Mesenchymal stem cell (in vitro differentiated cells and primary cell): ENCODE data around the gene ERC2.

Source experiments
- DNase-seq: peaks from one replicate; pipeline ENCODE4 v3.0.0-alpha.2; 2013
- H2AFZ ChIP-seq: one replicate; pipeline ENCODE4 v1.6.1; 2013; ENCODE audit warnings: low read depth, mild to moderate bottlenecking, control low read depth, inconsistent platforms, low read length, moderate library complexity
- H2AK5ac ChIP-seq: 2 replicates; pipeline ENCODE4 v1.6.1; 2013; ENCODE audit warnings: low read length, moderate library complexity, mild to moderate bottlenecking, inconsistent platforms; ENCODE audit not compliant: severe bottlenecking
- H2BK120ac ChIP-seq: one replicate; pipeline ENCODE4 v1.6.1; 2013; ENCODE audit warnings: low read depth, mild to moderate bottlenecking, inconsistent platforms, low read length, moderate library complexity
- H2BK12ac ChIP-seq, 2 experiments: one replicate each; pipeline ENCODE4 v1.6.1; 2013; ENCODE audit warnings: inconsistent platforms in 2 of 2, low read length in 2 of 2, mild to moderate bottlenecking in 2 of 2, moderate library complexity in 2 of 2, control low read depth in 1 of 2
- H2BK15ac ChIP-seq: one replicate; pipeline ENCODE4 v1.6.1; 2013; ENCODE audit warnings: mild to moderate bottlenecking, low read depth, inconsistent platforms; ENCODE audit not compliant: poor library complexity, severe bottlenecking
- H2BK5ac ChIP-seq: 2 replicates; pipeline ENCODE4 v1.6.1; 2013; ENCODE audit warnings: low read depth, mild to moderate bottlenecking, low read length, control low read depth, inconsistent platforms; ENCODE audit not compliant: poor library complexity, severe bottlenecking
- H3K14ac ChIP-seq, 2 experiments: one replicate each; pipeline ENCODE4 v1.6.1; 2013; ENCODE audit warnings: inconsistent platforms in 2 of 2, low read length in 2 of 2, control low read depth in 1 of 2, mild to moderate bottlenecking in 1 of 2, moderate library complexity in 1 of 2
- H3K18ac ChIP-seq, 2 experiments: one replicate each; pipeline ENCODE4 v1.6.1; 2013; ENCODE audit warnings: inconsistent platforms in 2 of 2, low read length in 2 of 2, control low read depth in 1 of 2, low read depth in 1 of 2, mild to moderate bottlenecking in 1 of 2
- H3K23ac ChIP-seq, 2 experiments: one replicate each; pipeline ENCODE4 v1.6.1; 2013; ENCODE audit warnings: inconsistent platforms in 2 of 2, low read length in 2 of 2, mild to moderate bottlenecking in 2 of 2, moderate library complexity in 2 of 2, control low read depth in 1 of 2
- H3K27ac ChIP-seq: 2 replicates; pipeline ENCODE4 v1.5.1; 2013; ENCODE audit warnings: mild to moderate bottlenecking, moderate library complexity, low read length, control low read depth, inconsistent platforms; ENCODE audit not compliant: poor library complexity, severe bottlenecking
- H3K27me3 ChIP-seq, 2 experiments: 2 replicates each; pipeline versions ENCODE4 v1.6.1 to v1.7.0; 2013; ENCODE audit warnings: low read length in 2 of 2, mild to moderate bottlenecking in 2 of 2, moderate library complexity in 2 of 2, control low read depth in 1 of 2, inconsistent platforms in 1 of 2; ENCODE audit not compliant: control insufficient read depth in 1 of 2, insufficient read depth in 1 of 2
- H3K36me3 ChIP-seq, 2 experiments: 2 replicates each; pipeline versions ENCODE4 v1.6.1 to v1.7.0; 2013; ENCODE audit warnings: low read length in 2 of 2, control low read depth in 1 of 2, inconsistent platforms in 1 of 2, low read depth in 1 of 2, mild to moderate bottlenecking in 1 of 2; ENCODE audit not compliant: insufficient read depth in 2 of 2, control insufficient read depth in 1 of 2
- H3K4ac ChIP-seq, 2 experiments: one replicate each; pipeline ENCODE4 v1.6.1; 2013; ENCODE audit warnings: inconsistent platforms in 2 of 2, low read length in 2 of 2, mild to moderate bottlenecking in 2 of 2, moderate library complexity in 2 of 2, control low read depth in 1 of 2, low read depth in 1 of 2
- H3K4me1 ChIP-seq: 2 replicates; pipeline ENCODE4 v1.6.1; 2013; ENCODE audit warnings: low read depth, low read length, control low read depth; ENCODE audit not compliant: control insufficient read depth, insufficient read depth
- H3K4me2 ChIP-seq: 2 replicates; pipeline ENCODE4 v1.6.1; 2013; ENCODE audit warnings: low read length, mild to moderate bottlenecking, inconsistent platforms; ENCODE audit not compliant: poor library complexity, severe bottlenecking
- H3K4me3 ChIP-seq, 2 experiments: 2 replicates each; pipeline versions ENCODE4 v1.5.1 to v1.7.0; 2013; ENCODE audit warnings: low read length in 2 of 2, mild to moderate bottlenecking in 2 of 2, control low read depth in 1 of 2, low read depth in 1 of 2; ENCODE audit not compliant: insufficient read depth in 1 of 2
- H3K79me1 ChIP-seq: replicated peaks from 2 replicates; pipeline ENCODE4 v1.6.1; 2013; ENCODE audit warnings: mild to moderate bottlenecking, control low read depth, low read length, inconsistent platforms; ENCODE audit not compliant: poor library complexity, severe bottlenecking
- H3K9ac ChIP-seq: 2 replicates; pipeline ENCODE4 v1.7.0; 2013; ENCODE audit warnings: mild to moderate bottlenecking, low read length, moderate library complexity
- H3K9me3 ChIP-seq: 2 replicates; pipeline ENCODE4 v1.7.0; 2013; ENCODE audit warnings: mild to moderate bottlenecking, low read length; ENCODE audit not compliant: control insufficient read depth
- H4K8ac ChIP-seq: one replicate; pipeline ENCODE4 v1.6.1; 2013; ENCODE audit warnings: inconsistent platforms, mild to moderate bottlenecking, low read length, moderate library complexity
- H4K91ac ChIP-seq: one replicate; pipeline ENCODE4 v1.6.1; 2013; ENCODE audit warnings: mild to moderate bottlenecking, low read length, inconsistent platforms
- WGBS: methylation state at CpG from one replicate; pipeline ENCODE4 v1.1.7; 2013; ENCODE audit warnings: mixed read lengths; 5-methylcytosine and 5-hydroxymethylcytosine counted together

Gene ERC2

DNA sequence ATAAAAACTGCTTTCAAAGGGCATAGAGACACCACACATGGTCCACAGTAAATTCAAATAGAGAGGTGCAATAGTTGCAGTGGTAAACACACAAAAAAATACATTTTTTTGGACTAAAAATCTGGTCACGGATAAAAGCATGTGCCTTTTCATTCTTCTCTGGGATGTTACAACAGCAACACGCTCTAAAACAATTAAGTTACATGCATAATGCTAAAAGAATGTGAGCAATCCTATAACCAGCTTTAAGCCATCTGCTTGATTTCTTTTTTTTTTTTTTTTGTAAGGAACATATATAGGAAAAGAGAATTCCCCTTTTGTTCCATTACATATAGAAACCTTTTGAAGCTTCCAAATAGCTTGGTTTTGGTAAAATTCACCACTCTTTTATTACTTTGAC is 1001.2 kb downstream of the ERC2 start:
- Histone ChIP-seq H2AFZ (no peak overlapping the region), H3K79me1 (peaks cover 14% of the 10 kb centered on the region), H3K9ac (no peak overlapping the region), H2BK5ac (no peak overlapping the region), H3K18ac (no peak overlapping the region), H3K14ac (no peak overlapping the region), H3K4me2 (no peak overlapping the region), H3K4me1 (peaks cover 10% of the 10 kb centered on the region), H3K23ac (no peak overlapping the region), H4K8ac (no peak overlapping the region), H2BK15ac (no peak overlapping the region), H2AK5ac (no peak overlapping the region), H3K27me3 (no peaks in the 10 kb centered on the region), H4K91ac (no peak overlapping the region), H3K36me3 (peaks cover 21 to 22% of the 10 kb centered on the region in 2 experiments), H2BK12ac (no peak overlapping the region), H3K4ac (no peak overlapping the region), H3K27ac (no peak overlapping the region), H3K4me3 (no peak overlapping the region), H2BK120ac (no peak overlapping the region), H3K9me3 (no peaks in the 10 kb centered on the region)
- WGBS: no CpG with 5 or more reads among the region's 2 CpGs
- DNase-seq: peak; percentile 67

DNA sequence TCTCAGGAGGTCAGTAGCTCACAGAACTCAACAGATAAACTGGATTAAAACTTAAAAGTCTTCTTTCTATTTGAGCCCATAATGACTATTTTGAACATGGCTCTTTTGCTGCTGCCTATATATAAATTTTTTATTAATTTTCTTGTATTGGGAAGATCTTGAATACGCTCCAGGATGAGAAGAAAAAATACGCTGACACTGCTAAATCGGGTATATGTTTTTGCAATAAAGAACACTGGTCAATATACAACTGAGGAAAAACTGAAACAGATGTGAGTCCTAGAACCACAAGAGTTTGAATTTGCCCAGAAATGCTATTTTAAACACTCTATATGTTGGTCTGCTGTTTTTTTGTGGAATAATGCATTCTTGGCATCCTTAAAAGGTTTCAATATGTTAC is 1001.7 kb downstream of the ERC2 start:
- H3K23ac ChIP-seq: no peak overlapping the region
- no peak for DNase-seq
- WGBS: 93% methylated on average over 3 of the region's 3 CpGs
- H2BK120ac ChIP-seq: no peak overlapping the region
- H3K4me3 ChIP-seq: no peak overlapping the region
- no peak overlapping the region for H4K8ac ChIP-seq
- peaks cover 18 to 19% of the 10 kb centered on the region in 2 experiments for H3K36me3 ChIP-seq
- H2BK5ac ChIP-seq: no peak overlapping the region
- H2AK5ac ChIP-seq: no peak overlapping the region
- H3K4me2 ChIP-seq: no peak overlapping the region
- no peak overlapping the region for H3K27ac ChIP-seq
- no peak overlapping the region for H3K14ac ChIP-seq
- no peaks in the 10 kb centered on the region for H3K9me3 ChIP-seq
- no peak overlapping the region for H3K4ac ChIP-seq
- H3K18ac ChIP-seq: no peak overlapping the region
- no peak overlapping the region for H2BK15ac ChIP-seq
- H3K9ac ChIP-seq: no peak overlapping the region
- H2BK12ac ChIP-seq: no peak overlapping the region
- peaks cover 9% of the 10 kb centered on the region for H3K79me1 ChIP-seq
- H2AFZ ChIP-seq: no peak overlapping the region
- H4K91ac ChIP-seq: no peak overlapping the region
- no peaks in the 10 kb centered on the region for H3K27me3 ChIP-seq
- peaks cover 10% of the 10 kb centered on the region for H3K4me1 ChIP-seq

DNA sequence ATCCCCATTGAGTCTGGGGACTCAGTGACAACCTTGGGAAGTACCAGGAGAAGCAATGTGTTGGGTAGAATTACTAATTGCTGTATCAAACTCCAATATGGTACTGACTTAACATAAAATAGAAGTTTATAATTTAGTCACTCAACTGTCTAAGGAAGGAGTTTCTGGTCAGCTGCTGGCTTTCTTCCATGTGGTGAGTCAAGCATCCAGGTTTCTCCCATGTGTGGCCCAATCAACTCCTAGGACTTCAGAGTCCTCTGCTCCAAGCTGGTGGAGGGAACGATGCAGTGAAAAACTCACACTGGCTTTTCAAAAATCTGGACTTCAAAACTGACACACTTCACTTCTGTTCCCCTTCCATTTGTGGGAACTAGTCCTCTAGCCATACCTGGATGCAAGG is 1006.4 kb downstream of the ERC2 start:
- no peak overlapping the region for H3K23ac ChIP-seq
- H3K4me3 ChIP-seq: no peak overlapping the region
- DNase-seq: peak; percentile 68
- no peaks in the 10 kb centered on the region for H3K27me3 ChIP-seq
- no peak overlapping the region for H2BK120ac ChIP-seq
- no peak overlapping the region for H3K18ac ChIP-seq
- no peak overlapping the region for H2BK12ac ChIP-seq
- H2AK5ac ChIP-seq: no peak overlapping the region
- H4K91ac ChIP-seq: no peak overlapping the region
- no peak overlapping the region for H2BK5ac ChIP-seq
- WGBS: no CpG with 5 or more reads among the region's 1 CpG
- H4K8ac ChIP-seq: no peak overlapping the region
- no peak overlapping the region for H3K4ac ChIP-seq
- H3K9ac ChIP-seq: no peak overlapping the region
- H3K27ac ChIP-seq: no peak overlapping the region
- H3K79me1 ChIP-seq: no peaks in the 10 kb centered on the region
- no peaks in the 10 kb centered on the region for H3K9me3 ChIP-seq
- no peak overlapping the region for H3K14ac ChIP-seq
- no peak overlapping the region for H2AFZ ChIP-seq
- H2BK15ac ChIP-seq: no peak overlapping the region
- peaks cover 5% of the 10 kb centered on the region for H3K4me1 ChIP-seq
- no peaks in the 10 kb centered on the region for H3K36me3 ChIP-seq
- H3K4me2 ChIP-seq: no peak overlapping the region

DNA sequence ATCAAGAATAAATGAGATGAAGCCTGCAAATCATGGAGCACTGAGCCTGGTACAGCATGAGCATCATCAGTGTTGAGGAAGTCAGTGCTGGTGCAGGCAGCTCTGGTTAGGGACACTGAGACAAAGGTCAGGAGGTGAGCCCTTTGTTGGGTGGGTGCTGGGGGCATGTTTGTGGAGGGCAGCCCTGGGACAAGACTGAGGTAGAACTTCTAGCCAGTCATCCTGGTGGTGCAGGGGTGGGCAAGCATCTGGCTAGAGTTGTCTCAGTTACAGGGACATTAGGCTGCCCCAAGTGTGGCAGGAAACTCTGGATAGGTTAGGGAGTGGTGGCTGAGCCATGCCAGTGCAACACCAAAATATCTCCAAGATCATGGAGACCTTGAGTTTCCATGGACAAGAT is 1008.4 kb downstream of the ERC2 start:
- H2BK120ac ChIP-seq: no peak overlapping the region
- H3K27me3 ChIP-seq: no peaks in the 10 kb centered on the region
- H3K9ac ChIP-seq: no peak overlapping the region
- no peak overlapping the region for H3K4me2 ChIP-seq
- no peak overlapping the region for H2BK12ac ChIP-seq
- H2AFZ ChIP-seq: no peak overlapping the region
- H3K4me1 ChIP-seq: peaks cover 5% of the 10 kb centered on the region
- no peak overlapping the region for H3K18ac ChIP-seq
- H4K8ac ChIP-seq: no peak overlapping the region
- H3K4me3 ChIP-seq: no peak overlapping the region
- H2AK5ac ChIP-seq: no peak overlapping the region
- H3K36me3 ChIP-seq: no peaks in the 10 kb centered on the region
- peak overlapping the region; percentile 14 for H4K91ac ChIP-seq
- H3K27ac ChIP-seq: no peak overlapping the region
- no peak overlapping the region for H2BK15ac ChIP-seq
- H3K79me1 ChIP-seq: no peaks in the 10 kb centered on the region
- H3K14ac ChIP-seq: no peak overlapping the region
- no peak overlapping the region for H3K4ac ChIP-seq
- no peaks in the 10 kb centered on the region for H3K9me3 ChIP-seq
- no peak overlapping the region for H2BK5ac ChIP-seq
- DNase-seq: no peak
- no peak overlapping the region for H3K23ac ChIP-seq
